Measurements from ENCODE around the gene EME2.
A peak's percentile ranks its signal among the peaks of the same experiment; 100 is the strongest.
"Not testable (repeated sequence)": the region's sequence is repeated elsewhere in the genome, so short reads cannot be mapped to it uniquely, and the experiment has no call there.

The EME2 gene

GRCh38 chr16:1791256-1791942 is 18.8 kb downstream of the EME2 start:
- DNase-seq (ENCODE audit: low spot score) = no peak

- no peak for DNase-seq (ENCODE audit: low spot score)
Measured at GRCh38 chr16:1791943-1792812, 19.6 kb downstream of the EME2 start.

GRCh38 chr16:1792836-1793577 is 20.4 kb downstream of the EME2 start:
- DNase-seq (ENCODE audit: low spot score) = no peak

- DNase-seq (ENCODE audit: low spot score) = no peak
Measured at GRCh38 chr16:1793578-1794220, 21.1 kb downstream of the EME2 start, which contains the start of gene IGFALS. Gene IGFALS, minus strand, starts transcription at chr16:1793705. Its CDS starts 53 bp downstream, at chr16:1793652.

GRCh38 chr16:1794221-1794871 is 21.7 kb downstream of the EME2 start:
- no peak for DNase-seq (ENCODE audit: low spot score)

- no peak for DNase-seq (ENCODE audit: low spot score)
Measured at GRCh38 chr16:1794908-1795666, 22.5 kb downstream of the EME2 start.

- DNase-seq (ENCODE audit: low spot score) = not testable (repeated sequence)
Measured at GRCh38 chr16:1799263-1799662, 26.7 kb downstream of the EME2 start.

- DNase-seq (ENCODE audit: low spot score) = peak; percentile 64
Measured at GRCh38 chr16:1800701-1801100, 28.1 kb downstream of the EME2 start.

- no peak for DNase-seq (ENCODE audit: low spot score)
Measured at GRCh38 chr16:1807626-1808025, 35.0 kb downstream of the EME2 start.

- no peak for DNase-seq (ENCODE audit: low spot score)
Measured at GRCh38 chr16:1808691-1809090, 36.1 kb downstream of the EME2 start.

- no peak for DNase-seq (ENCODE audit: low spot score)
Measured at GRCh38 chr16:1809281-1809801, 36.7 kb downstream of the EME2 start.

GRCh38 chr16:1810106-1810505 is 37.5 kb downstream of the EME2 start:
- no peak for DNase-seq (ENCODE audit: low spot score)

- DNase-seq (ENCODE audit: low spot score) = no peak
Measured at GRCh38 chr16:1810536-1810935, 37.9 kb downstream of the EME2 start.

- peak; percentile 85 for DNase-seq (ENCODE audit: low spot score)
Measured at GRCh38 chr16:1812732-1813163, 40.1 kb downstream of the EME2 start.

GRCh38 chr16:1815461-1815860 is 42.9 kb downstream of the EME2 start:
- DNase-seq (ENCODE audit: low spot score) = no peak

- DNase-seq (ENCODE audit: low spot score) = no peak
Measured at GRCh38 chr16:1816396-1817275, 44.0 kb downstream of the EME2 start.

- no peak for DNase-seq (ENCODE audit: low spot score)
Measured at GRCh38 chr16:1817276-1817589, 44.6 kb downstream of the EME2 start.

- no peak for DNase-seq (ENCODE audit: low spot score)
Measured at GRCh38 chr16:1817716-1818115, 45.1 kb downstream of the EME2 start.

- no peak for DNase-seq (ENCODE audit: low spot score)
Measured at GRCh38 chr16:1818204-1818872, 45.7 kb downstream of the EME2 start.
